ENCODE measurements around the gene STX2. TPM values are rescaled to one million over a fixed set of nuclear protein-coding genes. Genes with fewer than 3 reads are reported as not detected.

The STX2 gene
- total and polyA plus RNA-seq, 10 donors = 7.4 to 18.4 (median 12.7) TPM

DNA sequence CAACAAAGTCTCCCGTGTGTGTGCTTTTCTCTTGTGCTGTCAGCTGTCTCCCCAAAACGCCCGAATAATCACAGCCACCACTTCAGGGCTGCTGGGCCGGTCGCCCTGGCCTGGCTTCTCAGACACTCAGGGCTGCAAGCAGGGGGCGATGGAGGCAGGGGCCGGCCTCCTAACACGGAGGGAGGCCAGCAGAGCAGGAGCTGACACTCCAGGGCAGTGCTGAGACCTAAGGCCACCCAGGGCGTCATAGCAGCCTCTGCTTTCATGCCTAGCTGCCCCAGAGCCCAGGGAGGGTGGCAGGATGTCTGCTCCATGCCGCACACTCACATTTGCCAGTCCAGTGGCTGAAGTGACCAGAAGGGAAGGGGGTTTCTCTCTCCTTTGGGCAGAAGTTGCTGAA is 25.6 kb downstream of the STX2 start:
- peaks cover 0 to 4% (median 4%) of the 10 kb centered on the region in 6 donors for H3K4me1 ChIP-seq
- intact Hi-C loops (cut with DNase I; ENCODE audit: low total_unique reads) = no loop called here
- no peak overlapping the region for H3K27ac ChIP-seq
- no peak overlapping the region for H3K4me3 ChIP-seq
- no peak for DNase-seq
- H3K9me3 ChIP-seq = no peaks in the 10 kb centered on the region
- 79 to 91% (median 87%) methylated on average over 6 to 10 of the region's 10 CpGs for WGBS, 5 donors
- H3K27me3 ChIP-seq (replicated peaks in 1 of 7) = no peaks in the 10 kb centered on the region
- TF ChIP-seq POLR2AphosphoS5 (IDR thresholded peaks at IDR 0.05) (no peak), POLR2A (IDR thresholded peaks at IDR 0.05) (no peak)
- TF ChIP-seq, protein P1, sequence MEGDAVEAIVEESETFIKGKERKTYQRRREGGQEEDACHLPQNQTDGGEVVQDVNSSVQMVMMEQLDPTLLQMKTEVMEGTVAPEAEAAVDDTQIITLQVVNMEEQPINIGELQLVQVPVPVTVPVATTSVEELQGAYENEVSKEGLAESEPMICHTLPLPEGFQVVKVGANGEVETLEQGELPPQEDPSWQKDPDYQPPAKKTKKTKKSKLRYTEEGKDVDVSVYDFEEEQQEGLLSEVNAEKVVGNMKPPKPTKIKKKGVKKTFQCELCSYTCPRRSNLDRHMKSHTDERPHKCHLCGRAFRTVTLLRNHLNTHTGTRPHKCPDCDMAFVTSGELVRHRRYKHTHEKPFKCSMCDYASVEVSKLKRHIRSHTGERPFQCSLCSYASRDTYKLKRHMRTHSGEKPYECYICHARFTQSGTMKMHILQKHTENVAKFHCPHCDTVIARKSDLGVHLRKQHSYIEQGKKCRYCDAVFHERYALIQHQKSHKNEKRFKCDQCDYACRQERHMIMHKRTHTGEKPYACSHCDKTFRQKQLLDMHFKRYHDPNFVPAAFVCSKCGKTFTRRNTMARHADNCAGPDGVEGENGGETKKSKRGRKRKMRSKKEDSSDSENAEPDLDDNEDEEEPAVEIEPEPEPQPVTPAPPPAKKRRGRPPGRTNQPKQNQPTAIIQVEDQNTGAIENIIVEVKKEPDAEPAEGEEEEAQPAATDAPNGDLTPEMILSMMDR (IDR thresholded peaks at IDR 0.05 in 8 of 11, conservative IDR thresholded peaks at IDR 0.05 in 3 of 11) = no peak
- peaks cover 0 to 60% (median 11%) of the 10 kb centered on the region in 6 donors for H3K36me3 ChIP-seq

DNA sequence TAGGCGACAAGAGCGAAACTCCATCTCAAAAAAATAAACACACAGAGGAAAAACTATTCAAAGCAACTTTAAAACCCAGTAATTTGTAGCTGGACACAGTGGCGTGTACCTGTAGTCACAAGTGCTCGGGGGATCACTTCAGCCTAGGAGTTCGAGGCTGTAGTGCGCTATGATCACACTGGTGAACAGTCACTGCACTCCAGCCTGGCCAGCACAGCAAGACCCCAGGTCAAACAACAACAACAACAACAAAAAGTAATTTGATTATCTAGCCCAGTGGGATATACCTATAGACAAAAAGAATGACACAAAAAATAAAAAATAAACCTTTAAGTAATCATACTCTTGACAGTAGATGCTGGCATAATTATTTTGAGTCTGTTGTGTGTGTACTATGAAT is 29.3 kb downstream of the STX2 start:
- TF ChIP-seq, protein P1 (IDR thresholded peaks at IDR 0.05 in 8 of 11, conservative IDR thresholded peaks at IDR 0.05 in 3 of 11) = no peak
- H3K4me1 ChIP-seq = no peaks in the 10 kb centered on the region
- no peak for DNase-seq
- intact Hi-C loops (cut with DNase I; ENCODE audit: low total_unique reads) = no loop called here
- peaks cover 0 to 88% (median 43%) of the 10 kb centered on the region in 6 donors for H3K36me3 ChIP-seq
- H3K9me3 ChIP-seq = no peaks in the 10 kb centered on the region
- no peak overlapping the region for H3K27ac ChIP-seq
- no peaks in the 10 kb centered on the region for H3K27me3 ChIP-seq (replicated peaks in 1 of 7)
- 81 to 97% (median 88%) methylated on average over 6 of the region's 6 CpGs for WGBS, 5 donors
- H3K4me3 ChIP-seq = no peak overlapping the region

DNA sequence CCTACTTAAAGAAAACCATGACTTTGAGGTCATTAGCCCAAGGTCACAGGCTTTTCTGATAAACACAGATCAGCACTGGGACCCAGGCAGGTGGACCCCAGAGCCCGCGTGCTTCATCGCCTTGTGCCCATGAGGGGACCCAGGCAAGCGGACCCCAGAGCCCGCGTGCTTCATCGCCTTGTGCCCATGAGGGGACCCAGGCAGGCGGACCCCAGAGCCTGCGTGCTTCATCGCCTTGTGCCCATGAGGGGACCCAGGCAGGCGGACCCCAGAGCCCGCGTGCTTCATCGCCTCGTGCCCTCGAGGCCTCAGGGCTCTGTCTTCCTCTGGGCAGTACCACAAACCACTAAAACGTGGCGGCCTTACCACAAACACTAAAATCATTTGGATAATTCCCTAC is 31.7 kb downstream of the STX2 start:
- 90 to 94% (median 93%) methylated on average over 18 of the region's 18 CpGs for WGBS, 5 donors
- intact Hi-C loops (cut with DNase I; ENCODE audit: low total_unique reads) = no loop called here
- H3K36me3 ChIP-seq = peaks cover 0 to 93% (median 55%) of the 10 kb centered on the region in 6 donors
- H3K27ac ChIP-seq = no peak overlapping the region
- no peaks in the 10 kb centered on the region for H3K9me3 ChIP-seq
- H3K4me1 ChIP-seq = no peaks in the 10 kb centered on the region
- no peak for DNase-seq
- no peaks in the 10 kb centered on the region for H3K27me3 ChIP-seq (replicated peaks in 1 of 7)
- no peak overlapping the region for H3K4me3 ChIP-seq
- TF ChIP-seq, protein P1 (IDR thresholded peaks at IDR 0.05 in 8 of 11, conservative IDR thresholded peaks at IDR 0.05 in 3 of 11) = no peak
- no peak for TF ChIP-seq POLR2A (IDR thresholded peaks at IDR 0.05)
- TF ChIP-seq POLR2AphosphoS5 (IDR thresholded peaks at IDR 0.05) = no peak

DNA sequence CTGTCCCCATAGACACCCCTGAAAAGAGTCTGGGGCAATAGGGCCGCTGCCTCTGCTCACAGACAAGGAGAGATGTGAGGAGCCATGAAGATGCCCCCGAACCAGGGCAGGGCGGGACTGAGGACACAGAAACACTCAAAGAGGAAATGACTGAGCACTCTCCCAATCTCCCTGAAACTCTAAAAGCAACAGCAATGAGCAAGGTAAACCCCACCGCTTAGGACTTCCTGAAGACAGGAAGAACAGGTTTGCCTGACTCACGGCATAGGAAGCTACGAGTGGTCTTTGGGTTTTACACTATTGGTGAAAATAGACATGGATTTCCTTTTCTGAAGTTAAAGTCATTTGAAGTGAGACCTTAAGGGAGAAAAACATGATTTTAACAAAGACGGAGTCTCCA is 32.5 kb downstream of the STX2 start:
- H3K4me3 ChIP-seq = no peak overlapping the region
- TF ChIP-seq POLR2AphosphoS5 (IDR thresholded peaks at IDR 0.05) = no peak
- TF ChIP-seq, protein P1 (IDR thresholded peaks at IDR 0.05 in 8 of 11, conservative IDR thresholded peaks at IDR 0.05 in 3 of 11) = no peak
- no peak for TF ChIP-seq POLR2A (IDR thresholded peaks at IDR 0.05)
- H3K27ac ChIP-seq = no peak overlapping the region
- no peaks in the 10 kb centered on the region for H3K4me1 ChIP-seq
- intact Hi-C loops (cut with DNase I; ENCODE audit: low total_unique reads) = no loop called here
- H3K36me3 ChIP-seq = peaks cover 0 to 93% (median 52%) of the 10 kb centered on the region in 6 donors
- no peaks in the 10 kb centered on the region for H3K27me3 ChIP-seq (replicated peaks in 1 of 7)
- WGBS, 5 donors = 92 to 97% (median 97%) methylated on average over 7 of the region's 7 CpGs
- H3K9me3 ChIP-seq = no peaks in the 10 kb centered on the region
- no peak for DNase-seq

All from spleen (tissue), 11 donors.